BJ (cell line): ENCODE results near the gene ZNF586. TPM values are rescaled to one million over a fixed set of nuclear protein-coding genes. Genes with fewer than 3 reads are reported as not detected.

Source experiments
- CTCF ChIA-PET: fragments of 350-600 bp; formaldehyde crosslinking; extraction: SDS; loops from one replicate; lab custom pipeline; 2021; ENCODE audit warnings: antibody characterized with exemption, inconsistent platforms; lab: Yijun Ruan, JAX
- POLR2A ChIA-PET: fragments of 300-600 bp; sonication (Branson Sonifier 250); formaldehyde crosslinking; extraction: SDS; loops from one replicate; lab custom pipeline; 2021; ENCODE audit warnings: antibody characterized with exemption; lab: Charles Lee
- DNase-seq: peaks from one replicate; pipeline ENCODE4 v3.0.0-alpha.2; 2011; ENCODE audit warnings: low read depth
- H3K27me3 ChIP-seq: 2 replicates; pipeline ENCODE4 v1.6.0; 2011; ENCODE audit warnings: low read length; ENCODE audit not compliant: control insufficient read depth, insufficient read depth
- H3K36me3 ChIP-seq: 2 replicates; pipeline ENCODE4 v1.5.1; 2011; ENCODE audit warnings: low read length; ENCODE audit not compliant: control insufficient read depth, insufficient read depth
- H3K4me3 ChIP-seq: 2 replicates; pipeline ENCODE4 v1.5.1; 2011; ENCODE audit warnings: low read depth, mild to moderate bottlenecking, control low read depth, low read length
- CTCF ChIP-seq: IDR thresholded peaks from 2 replicates; pipeline ENCODE4 v1.5.1; 2011; ENCODE audit warnings: low read depth, mild to moderate bottlenecking, control low read depth, inconsistent platforms, low read length, moderate library complexity; ENCODE audit not compliant: insufficient read depth
- polyA plus RNA-seq: library from polyadenylated mRNA; depleted of rRNA; stranded (reverse); fragments of >200 nt; gene quantifications from 2 replicates; pipeline ENCODE4 v1.2.3, GENCODE V29; 2011

Gene ZNF586
- polyA plus RNA-seq, 1 experiment = 3.9 TPM

- no peak for TF ChIP-seq CTCF
Measured at GRCh38 chr19:57757941-57758340, 11.5 kb upstream of the ZNF586 start.

GRCh38 chr19:57759096-57759495 lies 10.4 kb upstream of the ZNF586 start:
- TF ChIP-seq CTCF = no peak
- POLR2A ChIA-PET = no interaction called here
- H3K36me3 ChIP-seq = peaks cover 15% of the 10 kb centered on the region
- DNase-seq = no peak
- H3K4me3 ChIP-seq = no peak overlapping the region
- CTCF ChIA-PET = interaction anchor here (1.4 kb wide), 1 partner anchor 9 kb away, joined by 3 read pairs; no protein-coding TSS in a partner anchor
- H3K27me3 ChIP-seq = no peaks in the 10 kb centered on the region

More at GRCh38 chr19:57757941-57758340, 11.5 kb upstream of the ZNF586 start:
- H3K36me3 ChIP-seq = peaks cover 24% of the 10 kb centered on the region
- H3K4me3 ChIP-seq = no peak overlapping the region
- DNase-seq = no peak
- H3K27me3 ChIP-seq = no peaks in the 10 kb centered on the region
- POLR2A ChIA-PET = no interaction called here
- CTCF ChIA-PET = no interaction called here

GRCh38 chr19:57771417-57771816 lies 1.9 kb downstream of the ZNF586 start:
- peaks cover 5% of the 10 kb centered on the region for H3K36me3 ChIP-seq
- ChIA-PET CTCF (no interaction called here), POLR2A (no interaction called here)
- H3K27me3 ChIP-seq = no peaks in the 10 kb centered on the region
- DNase-seq = no peak
- TF ChIP-seq CTCF = no peak
- H3K4me3 ChIP-seq = no peak overlapping the region

- Histone ChIP-seq H3K4me3 (no peak overlapping the region), H3K36me3 (peaks cover 8% of the 10 kb centered on the region), H3K27me3 (no peaks in the 10 kb centered on the region)
- CTCF ChIA-PET = no interaction called here
- POLR2A ChIA-PET = no interaction called here
- TF ChIP-seq CTCF = no peak
- no peak for DNase-seq
Measured at GRCh38 chr19:57773488-57773887, 4.0 kb downstream of the ZNF586 start.

- DNase-seq = no peak
- no peak for TF ChIP-seq CTCF
- Histone ChIP-seq H3K36me3 (peaks cover 14% of the 10 kb centered on the region), H3K4me3 (no peak overlapping the region), H3K27me3 (no peaks in the 10 kb centered on the region)
- CTCF ChIA-PET = no interaction called here
- POLR2A ChIA-PET = no interaction called here
Measured at GRCh38 chr19:57776764-57777296, 7.4 kb downstream of the ZNF586 start.
